Measurements from ENCODE around the gene MPZL1.

The MPZL1 gene

GRCh38 chr1:167695756-167696561 lies 25.8 kb upstream of the MPZL1 start:
- DNase-seq (ENCODE audit: low read depth), result no peak

GRCh38 chr1:167697667-167698141 lies 24.1 kb upstream of the MPZL1 start:
- no peak for DNase-seq (ENCODE audit: low read depth)

GRCh38 chr1:167698313-167698712 lies 23.5 kb upstream of the MPZL1 start:
- DNase-seq (ENCODE audit: low read depth), result no peak

- no peak for DNase-seq (ENCODE audit: low read depth)
Measured at GRCh38 chr1:167701510-167701909, 20.3 kb upstream of the MPZL1 start.

GRCh38 chr1:167703557-167703956 lies 18.2 kb upstream of the MPZL1 start:
- no peak for DNase-seq (ENCODE audit: low read depth)

GRCh38 chr1:167704715-167705114 lies 17.1 kb upstream of the MPZL1 start:
- DNase-seq (ENCODE audit: low read depth), result no peak

- no peak for DNase-seq (ENCODE audit: low read depth)
Measured at GRCh38 chr1:167705250-167705649, 16.5 kb upstream of the MPZL1 start.

- DNase-seq (ENCODE audit: low read depth), result no peak
Measured at GRCh38 chr1:167706363-167706762, 15.4 kb upstream of the MPZL1 start.

- no peak for DNase-seq (ENCODE audit: low read depth)
Measured at GRCh38 chr1:167706931-167707877, 14.6 kb upstream of the MPZL1 start.

- no peak for DNase-seq (ENCODE audit: low read depth)
Measured at GRCh38 chr1:167707942-167708341, 13.8 kb upstream of the MPZL1 start.

GRCh38 chr1:167708940-167709389 lies 12.8 kb upstream of the MPZL1 start:
- DNase-seq (ENCODE audit: low read depth), result peak; percentile 42

GRCh38 chr1:167710836-167711235 lies 10.9 kb upstream of the MPZL1 start:
- DNase-seq (ENCODE audit: low read depth), result no peak

GRCh38 chr1:167711797-167712196 lies 10.0 kb upstream of the MPZL1 start:
- no peak for DNase-seq (ENCODE audit: low read depth)

GRCh38 chr1:167713330-167714081 lies 8.3 kb upstream of the MPZL1 start:
- peak; percentile 24 for DNase-seq (ENCODE audit: low read depth)

GRCh38 chr1:167714098-167714438 lies 7.7 kb upstream of the MPZL1 start:
- no peak for DNase-seq (ENCODE audit: low read depth)

- peak; percentile 84 for DNase-seq (ENCODE audit: low read depth)
Measured at GRCh38 chr1:167714439-167715156, 7.2 kb upstream of the MPZL1 start.

GRCh38 chr1:167715157-167715999 lies 6.4 kb upstream of the MPZL1 start:
- peak; percentile 86 for DNase-seq (ENCODE audit: low read depth)

GRCh38 chr1:167716000-167716271 lies 5.8 kb upstream of the MPZL1 start:
- DNase-seq (ENCODE audit: low read depth), result peak; percentile 9

- DNase-seq (ENCODE audit: low read depth), result peak; percentile 79
Measured at GRCh38 chr1:167717351-167717750, 4.4 kb upstream of the MPZL1 start.

- no peak for DNase-seq (ENCODE audit: low read depth)
Measured at GRCh38 chr1:167718914-167719691, 2.7 kb upstream of the MPZL1 start.

Measured in EH (cell line).